Stomach (tissue), 4 donors: ENCODE results near the gene CACNA2D2.

Experiments used
- EP300 ChIP-seq: sonication (generic); formaldehyde crosslinking; IDR thresholded peaks from one replicate; pipeline ENCODE4 v1.6.1; 2017; ENCODE audit warnings: antibody characterized with exemption
- POLR2A ChIP-seq, 4 donors: fragments of 450-650 bp; IDR thresholded peaks; one replicate each; pipeline ENCODE4 v1.6.1; 2016; ENCODE audit warnings: antibody characterized with exemption in 4 of 4, control low read depth in 2 of 4, mild to moderate bottlenecking in 1 of 4, moderate library complexity in 1 of 4

- TF ChIP-seq EP300 (no peak), POLR2A (IDR thresholded peaks at IDR 0.05) (no peak)
These were observed 147.4 kb downstream of the CACNA2D2 start for GRCh38 chr3:50355829-50356552.
